Stomach (tissue), 9 donors: ENCODE data around the gene STOX1. TPM values are rescaled to one million over a fixed set of nuclear protein-coding genes. Genes with fewer than 3 reads are reported as not detected.
A peak's percentile ranks its signal among the peaks of the same experiment; 100 is the strongest.

Experiments used
- DNase-seq, 2 donors: peaks; one replicate each; pipeline versions ENCODE4 v3.0.0 to v3.0.0-alpha.2; 2013 to 2019
- H3K27ac ChIP-seq, 5 donors: fragments of 200-600 bp in 4 of 5; sonication (generic) in 4 of 5; one replicate each; pipeline ENCODE4 v1.5.1; 2013 to 2019; ENCODE audit warnings: mild to moderate bottlenecking in 1 of 5, moderate library complexity in 1 of 5
- H3K27me3 ChIP-seq, 3 donors: fragments of 200-600 bp; sonication (generic); one replicate each; pipeline ENCODE4 v1.5.1; 2017 to 2019; ENCODE audit warnings: mixed run types in 1 of 3
- H3K36me3 ChIP-seq, 4 donors: fragments of 200-600 bp; sonication (generic); 1 replicate in 3 of 4; 2 replicates in 1 of 4; pipeline ENCODE4 v1.5.1; 2016 to 2019
- H3K4me1 ChIP-seq, 4 donors: fragments of 200-600 bp; sonication (generic); one replicate each; pipeline ENCODE4 v1.5.1; 2016 to 2019
- H3K4me3 ChIP-seq, 4 donors: fragments of 200-600 bp; sonication (generic) in 3 of 4; one replicate each; pipeline ENCODE4 v1.5.1; 2016 to 2019; ENCODE audit warnings: mild to moderate bottlenecking in 1 of 4
- H3K9me3 ChIP-seq, 4 donors: fragments of 200-600 bp; sonication (generic); one replicate each; pipeline ENCODE4 v1.5.1; 2016 to 2019
- CTCF ChIP-seq, 7 experiments: fragments of 450-650 bp in 4 of 7; fragments of 200-600 bp in 3 of 7; sonication (generic) in 3 of 7; IDR thresholded peaks; one replicate each; pipeline ENCODE4 v1.5.1; 2016 to 2019; ENCODE audit warnings: antibody characterized with exemption in 7 of 7, control low read depth in 2 of 7, mild to moderate bottlenecking in 1 of 7
- EP300 ChIP-seq: sonication (generic); formaldehyde crosslinking; IDR thresholded peaks from one replicate; pipeline ENCODE4 v1.6.1; 2017; ENCODE audit warnings: antibody characterized with exemption
- POLR2A ChIP-seq, 4 donors: fragments of 450-650 bp; IDR thresholded peaks; one replicate each; pipeline ENCODE4 v1.6.1; 2016; ENCODE audit warnings: antibody characterized with exemption in 4 of 4, control low read depth in 2 of 4, mild to moderate bottlenecking in 1 of 4, moderate library complexity in 1 of 4
- POLR2AphosphoS5 ChIP-seq, 3 donors: sonication (generic); formaldehyde crosslinking; IDR thresholded peaks; one replicate each; pipeline ENCODE4 v1.6.1; 2016; ENCODE audit warnings: antibody characterized with exemption in 3 of 3
- WGBS, 5 donors: extraction: QIAGEN DNeasy Blood & Tissue Kit in 3 of 5; methylation state at CpG; one replicate each; pipeline versions ENCODE4 v1.1.5 to v1.1.7; 2013 to 2018; 5-methylcytosine and 5-hydroxymethylcytosine counted together
- intact Hi-C: fragments of 100-400 bp; cut with DNase I; formaldehyde crosslinking; loops from one replicate; pipeline ENCODE4 v1.15.1; 2023; ENCODE audit warnings: low total_unique reads
- polyA plus RNA-seq, 3 donors: library from polyadenylated mRNA; stranded (reverse); fragments of 200-250 nt; gene quantifications; one replicate each; pipeline ENCODE4 v1.2.3, GENCODE V29; 2013
- total RNA-seq, 5 donors: library from RNA; depleted of rRNA; stranded (reverse); fragments of >200 nt; gene quantifications; one replicate each; pipeline versions ENCODE4 v1.1.0 to v1.2.3, GENCODE V29; 2014 to 2016
- donor health status: healthy with polysubstance abuse.
- donor health status: Bipolar disorder and iron deficiency.
- donor health status: healthy.

STOX1 gene
- total and polyA plus RNA-seq, 8 donors, result 1.2 to 13.8 (median 3.4) TPM

DNA sequence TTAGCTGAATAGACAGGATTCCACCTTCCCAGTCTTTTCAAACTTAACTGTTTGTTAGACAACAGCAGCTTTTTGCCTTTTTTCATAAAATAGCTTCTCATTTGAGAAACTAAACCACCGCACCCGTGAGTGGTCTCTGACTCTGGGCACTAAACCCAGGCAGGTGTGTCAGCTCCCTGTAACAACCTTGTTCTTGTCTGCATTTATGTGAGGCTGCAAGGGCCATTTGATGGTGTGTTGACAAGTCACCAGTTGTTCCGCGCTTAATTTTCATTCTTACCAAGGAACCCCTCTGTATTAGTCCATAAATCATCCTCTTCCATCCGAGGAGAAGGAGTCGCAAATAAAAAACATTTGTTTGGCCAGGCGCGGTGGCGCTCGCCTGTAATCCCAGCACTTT is 1.5 kb downstream of the STOX1 start:
- no peaks in the 10 kb centered on the region for H3K9me3 ChIP-seq
- intact Hi-C loops, result no loop called here
- peak overlapping the region in 3 of 4 donors; percentile 56 to 59 (median 56) for H3K4me3 ChIP-seq

GRCh38 chr10:68829521-68829920 is 2.2 kb downstream of the STOX1 start:
- Histone ChIP-seq H3K36me3 (no peaks in the 10 kb centered on the region), H3K4me1 (peaks cover 6 to 22% (median 15%) of the 10 kb centered on the region in 4 donors), H3K27ac (no peak overlapping the region), H3K27me3 (peaks cover 0 to 11% (median 0%) of the 10 kb centered on the region in 3 donors), H3K4me3 (no peak overlapping the region), H3K9me3 (no peaks in the 10 kb centered on the region)
- 65 to 77% (median 72%) methylated on average over 6 of the region's 6 CpGs for WGBS, 5 donors
- intact Hi-C loops, result no loop called here
- TF ChIP-seq POLR2A (IDR thresholded peaks at IDR 0.05) (no peak), CTCF (IDR thresholded peaks at IDR 0.05) (no peak)
- DNase-seq, result no peak

More for the DNA sequence above, 1.5 kb downstream of the STOX1 start:
- peaks cover 0 to 11% (median 0%) of the 10 kb centered on the region in 3 donors for H3K27me3 ChIP-seq
- WGBS, 5 donors, result 88 to 92% (median 91%) methylated on average over 10 of the region's 10 CpGs
- H3K4me1 ChIP-seq, result peaks cover 6 to 22% (median 15%) of the 10 kb centered on the region in 4 donors
- TF ChIP-seq POLR2AphosphoS5 (IDR thresholded peaks at IDR 0.05), result no peak
- no peak for TF ChIP-seq POLR2A (IDR thresholded peaks at IDR 0.05)
- TF ChIP-seq EP300, result no peak
- no peak for TF ChIP-seq CTCF (IDR thresholded peaks at IDR 0.05)
- no peak for DNase-seq
- no peak overlapping the region for H3K27ac ChIP-seq
- H3K36me3 ChIP-seq, result no peaks in the 10 kb centered on the region

DNA sequence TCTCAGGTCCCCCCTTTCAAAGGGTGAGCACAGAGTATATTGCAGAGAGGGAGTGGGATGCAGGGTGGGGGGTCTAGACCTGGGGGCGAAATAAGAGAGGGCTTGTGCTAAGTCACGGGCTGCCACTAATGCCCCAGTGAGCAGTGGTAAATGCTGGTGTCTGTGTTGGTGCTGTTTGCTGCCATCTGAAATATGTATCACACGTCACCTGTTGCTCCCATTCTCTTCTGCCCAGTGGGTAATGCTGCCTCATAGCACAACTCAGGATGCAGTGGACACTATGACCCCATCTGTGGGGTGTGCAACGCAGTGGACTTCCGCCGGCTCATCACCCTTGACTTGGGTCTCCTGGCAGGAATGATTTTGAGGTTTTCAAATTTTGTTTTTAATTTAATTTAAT is 2.6 kb downstream of the STOX1 start:
- intact Hi-C loops, result no loop called here
- H3K36me3 ChIP-seq, result no peaks in the 10 kb centered on the region
- TF ChIP-seq EP300 (no peak), POLR2AphosphoS5 (IDR thresholded peaks at IDR 0.05) (no peak), CTCF (IDR thresholded peaks at IDR 0.05) (no peak), POLR2A (IDR thresholded peaks at IDR 0.05) (no peak)

DNA sequence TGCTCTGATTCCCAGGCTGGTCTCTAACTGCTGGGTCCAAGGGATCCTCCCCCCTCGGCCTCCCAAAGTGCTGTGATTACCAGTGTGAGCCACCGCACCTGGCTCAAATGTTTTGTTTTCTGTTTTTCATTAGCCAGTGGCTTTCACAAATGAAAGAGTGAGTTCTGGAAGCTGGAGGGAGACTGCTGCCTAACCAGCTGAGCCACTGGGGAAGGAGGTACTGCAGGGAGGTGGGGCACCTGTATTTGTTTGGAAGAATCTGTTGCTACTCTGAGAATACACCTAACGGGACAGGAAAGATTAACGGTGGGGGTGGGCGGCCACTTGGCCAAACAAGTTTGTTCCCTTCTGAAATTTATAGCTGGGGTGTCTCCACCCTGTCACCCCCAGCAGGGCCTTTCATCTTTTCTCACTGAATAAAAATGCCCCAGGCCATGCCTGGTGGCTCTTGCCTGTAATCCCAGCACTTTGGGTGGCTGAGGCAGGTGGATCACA is 4.7 kb downstream of the STOX1 start:
- Histone ChIP-seq H3K36me3 (peaks cover 0 to 5% (median 0%) of the 10 kb centered on the region in 4 donors), H3K4me3 (no peak overlapping the region), H3K27ac (no peak overlapping the region), H3K4me1 (peaks cover under 1 to 14% (median 8%) of the 10 kb centered on the region in 4 donors), H3K9me3 (no peaks in the 10 kb centered on the region), H3K27me3 (peaks cover 0 to 9% (median 0%) of the 10 kb centered on the region in 3 donors)
- intact Hi-C loops, result no loop called here
- 64 to 85% (median 78%) methylated on average over 5 of the region's 5 CpGs for WGBS, 5 donors
- no peak for DNase-seq
- no peak for TF ChIP-seq POLR2AphosphoS5 (IDR thresholded peaks at IDR 0.05)
- TF ChIP-seq CTCF (IDR thresholded peaks at IDR 0.05), result no peak
- no peak for TF ChIP-seq POLR2A (IDR thresholded peaks at IDR 0.05)
- TF ChIP-seq EP300, result no peak

More for the DNA sequence above, 2.6 kb downstream of the STOX1 start:
- Histone ChIP-seq H3K27me3 (peaks cover 0 to 11% (median 0%) of the 10 kb centered on the region in 3 donors), H3K9me3 (no peaks in the 10 kb centered on the region), H3K27ac (no peak overlapping the region), H3K4me3 (no peak overlapping the region), H3K4me1 (peaks cover 6 to 22% (median 15%) of the 10 kb centered on the region in 4 donors)
- WGBS, 5 donors, result 93 to 95% (median 93%) methylated on average over 6 of the region's 6 CpGs
- no peak for DNase-seq
